ENCODE measurements around the gene ITGA11.

GRCh38 chr15:68301301-68301700, 130.7 kb downstream of the ITGA11 start:
- TF ChIP-seq POLR2A (IDR thresholded peaks at IDR 0.05; ENCODE audit: low read depth, low read length) (no peak), SPI1 (IDR thresholded peaks at IDR 0.05; ENCODE audit: low read depth, low read length) (no peak)

Data from GM12891 (cell line).